Loucy (cell line): Measurements from ENCODE around the gene SORT1.

ENCODE experiments used
- CTCF ChIP-seq: fragments of 200-600 bp; sonication (generic); conservative IDR thresholded peaks from 2 replicates; pipeline ENCODE4 v1.5.1; 2014; ENCODE audit warnings: mild to moderate bottlenecking, antibody characterized with exemption, low read length
- EZH2phosphoT487 ChIP-seq: fragments of 200-600 bp; IDR thresholded peaks from 2 replicates; pipeline ENCODE4 v1.6.1; 2018; ENCODE audit warnings: antibody characterized with exemption, mild to moderate bottlenecking, moderate library complexity, borderline replicate concordance

DNA sequence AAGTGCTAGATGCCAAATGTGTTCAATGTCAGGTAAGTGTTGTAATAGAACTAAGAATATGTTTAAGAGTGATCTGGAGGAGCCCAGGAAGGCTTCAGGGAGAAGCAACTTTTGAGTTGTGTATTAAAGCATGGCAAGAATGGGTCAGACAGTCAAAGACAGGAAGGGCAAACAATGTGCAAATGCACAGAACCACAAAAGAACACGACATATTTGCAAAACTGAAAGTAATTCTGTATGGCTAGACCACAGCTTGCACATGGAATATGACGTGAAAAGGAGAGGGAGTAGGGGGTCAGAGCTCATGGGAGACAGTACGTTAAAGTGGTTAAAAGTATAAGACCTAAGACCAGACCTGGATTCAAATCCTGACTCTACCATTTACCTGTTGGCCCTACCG, 7.1 kb upstream of the SORT1 start:
- TF ChIP-seq CTCF (no peak), EZH2phosphoT487 (no peak)
